NCI-H510A (cell line): ENCODE measurements around the gene ABHD11.

Experiments
- DNase-seq: peaks from one replicate; lab custom pipeline; 2025; lab: John Stamatoyannopoulos, UW

Gene ABHD11

DNA sequence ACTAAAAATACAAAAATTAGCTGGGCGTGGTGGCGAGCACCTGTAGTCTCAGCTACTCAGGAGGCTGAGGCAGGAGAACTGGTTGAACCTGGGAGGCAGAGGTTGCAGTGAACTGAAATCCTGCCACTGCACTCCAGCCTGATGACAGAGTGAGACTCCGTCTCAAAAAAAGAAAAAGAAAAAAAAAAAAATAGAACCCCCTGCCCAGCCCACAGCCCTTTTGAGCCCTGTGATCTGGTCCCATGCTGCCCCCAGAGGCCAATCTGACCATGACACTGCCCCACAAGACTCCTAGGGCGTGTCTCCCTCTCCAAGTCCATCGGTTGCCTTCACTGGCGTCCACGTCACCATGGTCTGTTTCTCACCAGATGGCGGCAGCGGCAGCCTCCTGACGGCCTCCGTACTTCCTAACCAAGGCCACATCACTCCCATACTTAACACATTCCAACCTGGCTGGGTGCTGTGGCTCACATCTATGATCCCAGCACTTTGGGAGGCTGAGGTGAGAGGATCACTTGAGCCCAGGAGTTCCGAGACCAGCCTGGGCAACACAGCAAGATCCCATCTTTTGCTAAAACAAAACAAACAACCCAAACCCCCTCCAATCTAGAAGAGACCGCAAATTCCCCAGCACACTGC lies 37.1 kb downstream of the ABHD11 start:
- no peak for DNase-seq

DNA sequence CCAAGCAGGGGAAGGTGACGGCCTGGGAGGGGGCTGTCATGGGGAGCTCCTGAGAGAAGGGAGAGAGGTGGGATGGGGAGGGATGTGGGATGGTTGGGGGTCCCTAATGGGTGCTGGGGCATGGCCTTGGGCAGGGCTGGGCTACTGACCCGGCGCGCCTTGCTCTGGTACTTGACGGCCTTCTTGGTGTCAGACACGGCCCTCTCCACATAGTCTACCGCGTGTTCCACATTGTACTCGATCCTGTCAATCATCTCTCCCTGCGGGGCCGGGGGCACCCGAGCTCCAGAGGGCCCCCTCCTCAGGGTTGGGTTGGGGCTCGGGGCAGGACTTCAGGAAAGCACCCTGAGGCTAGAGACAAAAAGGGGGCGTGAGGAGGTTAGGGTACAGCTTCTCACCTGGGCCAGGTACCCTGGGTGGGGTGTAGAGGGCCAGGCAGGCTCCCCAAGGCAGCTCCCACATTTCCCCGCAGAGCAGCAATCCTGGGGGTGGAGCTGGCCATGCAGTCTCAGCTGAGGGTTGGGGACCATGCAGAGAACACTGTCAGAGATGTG lies 37.9 kb downstream of the ABHD11 start:
- no peak for DNase-seq

DNA sequence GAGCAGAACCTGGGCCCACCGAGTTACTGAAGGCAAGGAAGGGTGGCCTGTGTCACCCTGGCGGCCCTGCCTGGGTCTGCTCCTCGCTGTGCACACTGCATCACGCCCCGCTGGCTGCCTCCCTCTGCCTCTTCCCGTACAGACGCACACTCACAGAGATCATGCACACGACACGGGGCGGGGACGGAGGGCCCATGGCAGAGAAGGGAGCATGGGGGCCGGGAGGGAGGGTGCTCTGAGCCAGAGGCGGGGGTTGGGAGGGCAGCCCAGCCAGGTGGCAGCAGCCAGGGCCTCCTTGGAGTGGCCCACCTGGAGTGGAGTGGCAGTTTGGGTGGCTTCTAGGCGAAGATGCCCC lies 38.6 kb downstream of the ABHD11 start:
- DNase-seq = no peak

DNA sequence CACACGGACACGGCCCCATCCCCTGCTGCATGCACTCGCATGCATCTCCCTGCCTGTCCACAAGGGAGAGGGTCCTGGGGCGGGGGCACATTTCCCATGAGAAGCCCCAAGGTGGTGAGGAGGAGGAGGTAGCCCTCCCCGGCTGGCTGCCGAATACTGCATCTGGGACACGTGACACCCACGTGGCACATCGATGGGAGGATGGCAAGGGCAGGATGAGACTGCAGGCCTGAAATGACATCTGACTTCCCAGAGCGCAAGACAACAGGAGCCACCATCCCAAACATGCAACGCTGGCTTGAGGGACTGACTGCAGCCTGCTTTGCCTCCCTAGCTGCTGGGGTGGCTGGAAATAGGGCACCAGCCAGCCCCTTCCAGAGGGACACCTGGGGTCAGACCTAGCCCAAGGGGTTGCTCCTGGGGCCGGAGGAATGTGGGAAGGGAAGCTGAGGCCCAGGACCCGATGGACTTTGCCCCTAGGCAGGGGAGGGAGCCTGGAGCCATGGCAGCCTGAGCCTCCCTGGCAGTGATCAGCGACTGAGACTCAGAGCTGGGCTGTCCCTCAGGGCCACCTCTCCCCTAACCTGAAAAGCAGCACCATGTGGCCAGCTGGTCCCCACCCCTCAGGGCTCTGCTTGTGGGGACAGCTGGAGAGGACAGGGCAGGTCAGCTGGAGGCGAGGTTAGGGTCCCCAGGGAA lies 39.1 kb downstream of the ABHD11 start:
- no peak for DNase-seq

DNA sequence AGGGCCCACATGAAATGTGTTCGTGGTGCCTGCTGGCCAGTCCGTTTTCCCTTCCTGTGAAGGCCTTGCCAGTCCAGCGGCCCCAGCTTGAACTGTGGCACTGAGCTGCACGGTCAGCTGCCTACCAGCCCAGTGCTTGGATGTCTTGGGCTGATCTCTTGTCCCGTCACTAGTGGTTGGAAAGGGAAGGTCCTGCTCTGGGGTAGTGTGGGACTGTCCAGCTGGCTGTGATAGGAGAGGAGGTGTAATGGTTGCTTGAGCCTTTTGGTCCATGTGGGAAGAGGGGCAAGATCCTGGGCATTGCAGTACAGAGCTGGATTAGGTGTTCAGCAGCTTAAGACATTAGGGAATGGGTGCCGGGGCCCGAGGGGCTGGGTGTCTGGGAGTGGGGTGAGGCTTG lies 40.2 kb downstream of the ABHD11 start:
- no peak for DNase-seq

DNA sequence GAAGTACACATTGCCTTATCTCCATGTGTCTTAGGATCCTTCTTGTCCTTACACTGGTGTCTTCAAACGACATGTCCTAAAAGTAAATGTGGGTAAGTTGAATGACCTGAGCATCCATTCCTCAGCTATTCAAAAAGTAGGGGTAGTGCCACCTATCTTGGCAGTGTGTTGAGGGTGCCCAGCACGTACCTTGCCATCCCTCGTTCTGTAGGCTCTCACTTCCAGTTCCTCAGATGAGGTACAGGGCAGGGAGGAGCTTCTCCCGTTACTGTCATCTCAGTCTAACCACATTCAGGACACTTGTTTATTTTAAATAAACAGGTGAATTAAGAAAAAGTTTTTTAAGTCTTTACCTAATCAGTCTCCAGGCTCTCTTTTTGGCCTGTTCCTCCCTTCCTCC lies 42.2 kb downstream of the ABHD11 start:
- no peak for DNase-seq

DNA sequence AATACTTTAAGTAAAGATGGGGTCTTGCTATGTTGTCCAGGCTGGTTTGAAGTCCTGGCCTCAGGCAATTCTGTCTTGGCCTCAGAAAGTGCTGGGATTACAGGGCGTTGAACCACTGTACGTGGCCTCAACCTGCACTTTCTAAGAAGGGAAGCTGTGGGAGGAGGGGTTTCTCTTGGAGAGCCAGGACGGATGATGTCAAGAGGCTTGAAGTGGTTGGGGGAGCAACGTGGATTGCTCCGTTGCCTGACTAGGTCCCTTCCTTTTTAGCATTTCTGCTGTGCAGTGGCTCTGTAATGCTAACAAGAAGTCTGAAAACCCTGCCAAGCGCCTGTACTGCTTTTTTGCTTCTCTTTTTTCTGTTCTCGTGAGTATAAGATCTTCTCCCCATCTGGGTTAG lies 48.0 kb downstream of the ABHD11 start:
- DNase-seq = no peak

DNA sequence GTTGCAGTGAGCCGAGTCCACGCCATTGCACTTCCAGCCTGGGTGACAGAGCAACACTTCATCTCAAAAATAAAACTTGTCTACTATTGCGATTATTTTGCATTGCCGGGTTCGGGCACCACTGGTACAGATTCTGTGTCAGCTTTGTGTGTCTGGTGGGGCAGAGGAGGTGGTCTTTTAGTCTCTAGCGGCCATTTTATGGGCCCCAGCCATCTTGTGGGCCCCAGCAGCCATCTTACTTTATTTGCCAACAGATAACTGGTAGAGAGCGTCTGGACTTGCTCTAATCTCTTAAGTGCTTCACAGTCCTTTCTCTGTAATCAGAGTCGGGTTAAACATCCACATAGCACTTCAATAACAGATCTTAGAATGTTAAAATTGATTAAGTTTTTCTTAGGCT lies 50.3 kb downstream of the ABHD11 start:
- DNase-seq = no peak
